Neural progenitor cell (in vitro differentiated cells): ENCODE results near the gene GPATCH1. TPM values are rescaled to one million over a fixed set of nuclear protein-coding genes. Genes with fewer than 3 reads are reported as not detected.

ENCODE experiments used
- DNase-seq: peaks from one replicate; pipeline ENCODE4 v3.0.0-alpha.2; 2016; ENCODE audit warnings: low spot score
- H2AFZ ChIP-seq: fragments of 200-600 bp; sonication (generic); replicated peaks from 2 replicates; pipeline ENCODE4 v1.6.1; 2016; ENCODE audit warnings: antibody characterized with exemption
- H3F3A ChIP-seq: fragments of 200-600 bp; sonication (generic); 2 replicates; pipeline ENCODE4 v1.6.1; 2016; ENCODE audit warnings: antibody characterized with exemption, low read depth
- H3K27ac ChIP-seq: fragments of 200-600 bp; sonication (generic); 2 replicates; pipeline ENCODE4 v1.5.1; 2016; ENCODE audit warnings: mild to moderate bottlenecking
- H3K27me3 ChIP-seq: fragments of 200-600 bp; sonication (generic); 2 replicates; pipeline ENCODE4 v1.6.1; 2016; ENCODE audit warnings: mild to moderate bottlenecking, moderate library complexity
- H3K36me3 ChIP-seq: fragments of 200-600 bp; sonication (generic); 2 replicates; pipeline ENCODE4 v1.5.1; 2016
- H3K4me1 ChIP-seq: fragments of 200-600 bp; sonication (generic); 2 replicates; pipeline ENCODE4 v1.6.1; 2016; ENCODE audit warnings: mixed run types
- H3K4me2 ChIP-seq: fragments of 200-600 bp; sonication (generic); 2 replicates; pipeline ENCODE4 v1.6.1; 2016
- H3K4me3 ChIP-seq: fragments of 200-600 bp; sonication (generic); 2 replicates; pipeline ENCODE4 v1.5.1; 2016
- H3K79me2 ChIP-seq: fragments of 200-600 bp; sonication (generic); 2 replicates; pipeline ENCODE4 v1.6.1; 2016; ENCODE audit warnings: low read depth
- H3K9ac ChIP-seq: fragments of 200-600 bp; sonication (generic); 2 replicates; pipeline ENCODE4 v1.6.1; 2016
- H3K9me3 ChIP-seq: fragments of 200-600 bp; sonication (generic); 2 replicates; pipeline ENCODE4 v1.5.1; 2016; ENCODE audit warnings: low read depth
- H4K20me1 ChIP-seq: fragments of 200-600 bp; sonication (generic); 2 replicates; pipeline ENCODE4 v1.6.1; 2016; ENCODE audit warnings: low read depth
- H3K27ac Mint-ChIP-seq: 3 replicates; pipeline ENCODE4 v1.8.0; 2021; ENCODE audit warnings: mixed read lengths
- H3K27me3 Mint-ChIP-seq: 2 replicates; pipeline ENCODE4 v1.8.0; 2022; ENCODE audit warnings: low read depth, mild to moderate bottlenecking, inconsistent platforms, moderate library complexity, mixed read lengths; ENCODE audit not compliant: insufficient read depth
- H3K36me3 Mint-ChIP-seq: 3 replicates; pipeline ENCODE4 v1.8.0; 2021; ENCODE audit warnings: mixed read lengths
- H3K4me1 Mint-ChIP-seq: 3 replicates; pipeline ENCODE4 v1.8.0; 2021; ENCODE audit warnings: mixed read lengths
- H3K4me3 Mint-ChIP-seq: 3 replicates; pipeline ENCODE4 v1.8.0; 2021; ENCODE audit warnings: mild to moderate bottlenecking, moderate library complexity, mixed read lengths
- H3K9me3 Mint-ChIP-seq: 3 replicates; pipeline ENCODE4 v1.8.0; 2020; ENCODE audit warnings: mixed read lengths
- EZH2 ChIP-seq: fragments of 200-600 bp; sonication (generic); IDR thresholded peaks from 2 replicates; pipeline ENCODE4 v1.6.1; 2017; ENCODE audit warnings: antibody characterized with exemption, mild to moderate bottlenecking, moderate library complexity
- EZH2phosphoT487 ChIP-seq: fragments of 200-600 bp; sonication (generic); IDR thresholded peaks from 2 replicates; pipeline ENCODE4 v1.6.1; 2017; ENCODE audit warnings: antibody characterized with exemption
- total RNA-seq: library from RNA; depleted of rRNA; stranded (reverse); fragments of >200 nt; gene quantifications from 2 replicates; pipeline ENCODE4 v1.2.3, GENCODE V29; 2015; ENCODE audit warnings: low replicate concordance
- TF ChIP-seq, protein P1 (sequence below): fragments of 200-600 bp; sonication (generic); IDR thresholded peaks from 2 replicates; pipeline ENCODE4 v1.5.1; 2017; ENCODE audit warnings: antibody characterized with exemption, mild to moderate bottlenecking

Gene GPATCH1
- total RNA-seq, 1 donor from 2014 or later = 7.0 TPM

DNA sequence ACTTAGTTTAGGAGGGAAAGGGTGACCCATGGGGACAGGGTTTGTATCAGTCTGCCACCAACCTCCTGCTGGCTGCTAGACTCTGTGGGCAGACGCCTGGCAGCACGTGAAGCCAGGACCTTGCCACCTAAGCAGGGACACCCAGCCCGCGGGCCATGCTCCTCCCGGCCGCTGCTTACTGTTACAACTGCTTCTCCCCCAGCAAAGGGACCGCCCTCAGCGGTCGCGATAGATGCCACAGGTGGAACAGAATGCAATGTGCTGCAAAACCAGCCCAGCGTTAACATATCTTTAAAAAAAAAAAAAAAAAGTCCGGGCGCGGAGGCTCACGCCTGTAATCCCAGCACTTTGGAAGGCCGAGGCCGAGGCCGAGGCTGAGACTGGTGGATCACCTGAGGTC, 14.4 kb upstream of the GPATCH1 start:
- Histone ChIP-seq H3K4me3 (no peak overlapping the region), H3K27me3 (peaks cover 13% of the 10 kb centered on the region), H3K36me3 (no peaks in the 10 kb centered on the region), H2AFZ (no peak overlapping the region), H3K79me2 (peaks cover 29% of the 10 kb centered on the region), H3K4me1 (peaks cover 6% of the 10 kb centered on the region), H3K27ac (no peak overlapping the region), H3K4me2 (no peak overlapping the region), H3F3A (peaks cover 18% of the 10 kb centered on the region), H4K20me1 (peaks cover 19% of the 10 kb centered on the region), H3K9me3 (no peaks in the 10 kb centered on the region), H3K9ac (no peak overlapping the region)
- peaks cover 13% of the 10 kb centered on the region for H3K27me3 Mint-ChIP-seq
- peak overlapping the region; percentile 79 for H3K4me3 Mint-ChIP-seq
- no peak overlapping the region for H3K27ac Mint-ChIP-seq
- TF ChIP-seq EZH2 (no peak), EZH2phosphoT487 (no peak)
- TF ChIP-seq, protein P1, sequence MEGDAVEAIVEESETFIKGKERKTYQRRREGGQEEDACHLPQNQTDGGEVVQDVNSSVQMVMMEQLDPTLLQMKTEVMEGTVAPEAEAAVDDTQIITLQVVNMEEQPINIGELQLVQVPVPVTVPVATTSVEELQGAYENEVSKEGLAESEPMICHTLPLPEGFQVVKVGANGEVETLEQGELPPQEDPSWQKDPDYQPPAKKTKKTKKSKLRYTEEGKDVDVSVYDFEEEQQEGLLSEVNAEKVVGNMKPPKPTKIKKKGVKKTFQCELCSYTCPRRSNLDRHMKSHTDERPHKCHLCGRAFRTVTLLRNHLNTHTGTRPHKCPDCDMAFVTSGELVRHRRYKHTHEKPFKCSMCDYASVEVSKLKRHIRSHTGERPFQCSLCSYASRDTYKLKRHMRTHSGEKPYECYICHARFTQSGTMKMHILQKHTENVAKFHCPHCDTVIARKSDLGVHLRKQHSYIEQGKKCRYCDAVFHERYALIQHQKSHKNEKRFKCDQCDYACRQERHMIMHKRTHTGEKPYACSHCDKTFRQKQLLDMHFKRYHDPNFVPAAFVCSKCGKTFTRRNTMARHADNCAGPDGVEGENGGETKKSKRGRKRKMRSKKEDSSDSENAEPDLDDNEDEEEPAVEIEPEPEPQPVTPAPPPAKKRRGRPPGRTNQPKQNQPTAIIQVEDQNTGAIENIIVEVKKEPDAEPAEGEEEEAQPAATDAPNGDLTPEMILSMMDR = no peak
- no peaks in the 10 kb centered on the region for H3K36me3 Mint-ChIP-seq
- no peak for DNase-seq
- no peaks in the 10 kb centered on the region for H3K9me3 Mint-ChIP-seq
- peaks cover 13% of the 10 kb centered on the region for H3K4me1 Mint-ChIP-seq

- Histone ChIP-seq H3K4me1 (peaks cover 6% of the 10 kb centered on the region), H3K36me3 (no peaks in the 10 kb centered on the region), H3K9ac (no peak overlapping the region), H3F3A (peaks cover 18% of the 10 kb centered on the region), H3K79me2 (peaks cover 23% of the 10 kb centered on the region), H3K27me3 (peaks cover 13% of the 10 kb centered on the region), H4K20me1 (peaks cover 19% of the 10 kb centered on the region), H3K4me2 (no peak overlapping the region), H3K27ac (no peak overlapping the region), H2AFZ (no peak overlapping the region), H3K9me3 (no peaks in the 10 kb centered on the region), H3K4me3 (no peak overlapping the region)
- Mint-ChIP-seq H3K9me3 (no peaks in the 10 kb centered on the region), H3K4me3 (peak overlapping the region; percentile 15), H3K36me3 (no peaks in the 10 kb centered on the region), H3K4me1 (peaks cover 10% of the 10 kb centered on the region), H3K27me3 (peaks cover 12% of the 10 kb centered on the region), H3K27ac (no peak overlapping the region)
- DNase-seq = no peak
- TF ChIP-seq EZH2phosphoT487 (no peak), EZH2 (no peak)
- TF ChIP-seq, protein P1 = no peak
These were observed 13.9 kb upstream of the GPATCH1 start for GRCh38 chr19:33067121-33067520.

- peaks cover 5% of the 10 kb centered on the region for H3K4me1 Mint-ChIP-seq
- no peak overlapping the region for H3K4me3 ChIP-seq
- H3K79me2 ChIP-seq = no peaks in the 10 kb centered on the region
These were observed 9.1 kb upstream of the GPATCH1 start for GRCh38 chr19:33071887-33072286.

More at GRCh38 chr19:33071887-33072286, 9.1 kb upstream of the GPATCH1 start:
- H3K4me1 ChIP-seq = no peaks in the 10 kb centered on the region
- no peak overlapping the region for H2AFZ ChIP-seq
- TF ChIP-seq, protein P1 = no peak
- no peak for DNase-seq
- H3K27me3 ChIP-seq = no peaks in the 10 kb centered on the region
- no peak overlapping the region for H3K9ac ChIP-seq
- no peak overlapping the region for H3K4me3 Mint-ChIP-seq
- H3F3A ChIP-seq = no peaks in the 10 kb centered on the region
- H3K9me3 ChIP-seq = no peaks in the 10 kb centered on the region
- no peaks in the 10 kb centered on the region for H3K9me3 Mint-ChIP-seq
- H3K36me3 Mint-ChIP-seq = no peaks in the 10 kb centered on the region
- H3K4me2 ChIP-seq = no peak overlapping the region
- no peak overlapping the region for H3K27ac ChIP-seq
- H3K27ac Mint-ChIP-seq = peak overlapping the region; percentile 60
- no peaks in the 10 kb centered on the region for H4K20me1 ChIP-seq
- peaks cover 10% of the 10 kb centered on the region for H3K27me3 Mint-ChIP-seq
- H3K36me3 ChIP-seq = no peaks in the 10 kb centered on the region
